Panc1 (cell line): ENCODE measurements around the gene IL34. TPM values are rescaled to one million over a fixed set of nuclear protein-coding genes. Genes with fewer than 3 reads are reported as not detected.

Experiments
- ATAC-seq: fragments of 200-7000 bp; cut with Tn5 transposase; 2 replicates; pipeline ENCODE4 v1.9.1; 2020; ENCODE audit warnings: mild to moderate bottlenecking, moderate library complexity
- BruUV-seq: library from RNA; stranded (reverse); fragments of 400-500 nt; replicated peaks from 2 replicates; lab custom pipeline; 2021; lab: Mats Ljungman, UMichigan
- CTCF ChIA-PET: fragments of 300-600 bp; sonication (Branson Sonifier 250); formaldehyde crosslinking; loops from one replicate; lab custom pipeline; 2022; ENCODE audit warnings: antibody characterized with exemption; lab: Charles Lee
- POLR2A ChIA-PET: fragments of 300-600 bp; sonication (Branson Sonifier 250); formaldehyde crosslinking; loops from one replicate; lab custom pipeline; 2022; ENCODE audit warnings: antibody characterized with exemption; lab: Charles Lee
- DNase-seq: peaks from one replicate; pipeline ENCODE4 v3.0.0-alpha.2; 2010; ENCODE audit warnings: low read depth, low spot score
- H3K27ac ChIP-seq: 2 replicates; pipeline ENCODE4 v1.5.1; 2011; ENCODE audit warnings: mild to moderate bottlenecking, low read length, inconsistent platforms
- H3K27me3 ChIP-seq: fragments of 200-500 bp; sonication (Bioruptor generic); 2 replicates; pipeline ENCODE4 v1.6.0; 2014; ENCODE audit warnings: low read length, inconsistent platforms; ENCODE audit not compliant: control insufficient read depth, insufficient read depth
- H3K36me3 ChIP-seq: fragments of 200-500 bp; sonication (Bioruptor generic); 2 replicates; pipeline ENCODE4 v1.5.1; 2014; ENCODE audit warnings: inconsistent platforms, mild to moderate bottlenecking, low read length, moderate library complexity; ENCODE audit not compliant: control insufficient read depth, insufficient read depth
- H3K4me1 ChIP-seq: 2 replicates; pipeline ENCODE4 v1.5.1; 2011; ENCODE audit warnings: inconsistent platforms, mild to moderate bottlenecking, low read length, moderate library complexity; ENCODE audit not compliant: control insufficient read depth, insufficient read depth
- H3K4me3 ChIP-seq, 2 experiments: 2 replicates each; pipeline ENCODE4 v1.5.1; 2011 to 2012; ENCODE audit warnings: low read depth in 2 of 2, low read length in 2 of 2, mild to moderate bottlenecking in 2 of 2, inconsistent platforms in 1 of 2, moderate library complexity in 1 of 2
- H3K9me3 ChIP-seq: fragments of 200-500 bp; sonication (Bioruptor generic); 2 replicates; pipeline ENCODE4 v1.5.1; 2014; ENCODE audit warnings: low read depth, mild to moderate bottlenecking, inconsistent platforms, low read length, moderate library complexity; ENCODE audit not compliant: control insufficient read depth, insufficient read depth
- CTCF ChIP-seq: fragments of 450-650 bp; IDR thresholded peaks from 2 replicates; pipeline ENCODE4 v1.5.1; 2017; ENCODE audit warnings: mild to moderate bottlenecking
- POLR2AphosphoS5 ChIP-seq: IDR thresholded peaks from 2 replicates; pipeline ENCODE4 v1.6.1; 2012; ENCODE audit warnings: mild to moderate bottlenecking, low read depth, low read length, moderate library complexity
- REST ChIP-seq, 2 experiments: IDR thresholded peaks; 2 replicates each; pipeline ENCODE4 v1.6.1; 2011 to 2012; ENCODE audit warnings: low read depth in 2 of 2, control low read depth in 1 of 2, low read length in 1 of 2, mild to moderate bottlenecking in 1 of 2, moderate library complexity in 1 of 2; ENCODE audit not compliant: insufficient read depth in 1 of 2
- SIN3A ChIP-seq: IDR thresholded peaks from 2 replicates; pipeline ENCODE4 v1.6.1; 2012; ENCODE audit warnings: low read depth, mild to moderate bottlenecking, low read length, moderate library complexity, borderline replicate concordance; ENCODE audit not compliant: insufficient read depth
- TCF7L2 ChIP-seq: IDR thresholded peaks from 2 replicates; pipeline ENCODE4 v1.6.1; 2011; ENCODE audit warnings: mild to moderate bottlenecking, low read depth, low read length, inconsistent platforms
- in situ Hi-C: cut with HindIII; loops from 2 replicates; pipeline ENCODE4 v1.10.0; 2016; ENCODE audit warnings: low sequenced_read_pairs, low pct_unique_long_range_greater_than_20kb
- intact Hi-C: fragments of 100-400 bp; cut with micrococcal nuclease; formaldehyde crosslinking; loops from one replicate; pipeline ENCODE4 v1.10.0; 2022; ENCODE audit not compliant: unreplicated experiment
- total RNA-seq: library from RNA; stranded (reverse); gene quantifications from one replicate; pipeline ENCODE4 v1.2.1, GENCODE V29; 2021; ENCODE audit not compliant: unreplicated experiment

The IL34 gene
- total RNA-seq, 1 experiment from 2014 or later: 5.8 TPM

- Histone ChIP-seq H3K27me3 (no peaks in the 10 kb centered on the region), H3K36me3 (no peaks in the 10 kb centered on the region), H3K4me1 (no peaks in the 10 kb centered on the region), H3K9me3 (no peaks in the 10 kb centered on the region), H3K27ac (no peak overlapping the region), H3K4me3 (no peak overlapping the region)
- peak; percentile 23 for ATAC-seq
- no TSS peak for BruUV-seq
- DNase-seq: no peak
- ChIA-PET POLR2A (no interaction called here), CTCF (no interaction called here)
- intact Hi-C loops: no loop called here
- TF ChIP-seq SIN3A: no peak
- no peak for TF ChIP-seq CTCF
- TF ChIP-seq TCF7L2: no peak
- TF ChIP-seq POLR2AphosphoS5: no peak
- no peak for TF ChIP-seq REST (IDR thresholded peaks at IDR 0.05; ENCODE audit: insufficient read depth in 1 of 2, low read depth in 2 of 2, low read length in 1 of 2)
- in situ Hi-C loops: no loop called here
These were observed 17.4 kb downstream of the IL34 start for GRCh38 chr16:70663524-70664324.

GRCh38 chr16:70664325-70665112, 18.2 kb downstream of the IL34 start:
- no peaks in the 10 kb centered on the region; the same call in 1 of the 2 replicates for H3K36me3 ChIP-seq
- ChIA-PET CTCF (no interaction called here), POLR2A (no interaction called here)
- TF ChIP-seq CTCF: no peak
- peak; percentile 55; a peak in 3 of 4 replicates for TF ChIP-seq REST (IDR thresholded peaks at IDR 0.05; ENCODE audit: insufficient read depth in 1 of 2, low read depth in 2 of 2, low read length in 1 of 2)
- H3K4me3 ChIP-seq: no peak overlapping the region
- in situ Hi-C loops (no loop called here), intact Hi-C loops (no loop called here)
- DNase-seq (no peak), ATAC-seq (no peak)
- no peaks in the 10 kb centered on the region for H3K4me1 ChIP-seq
- H3K27me3 ChIP-seq: no peaks in the 10 kb centered on the region
- no TSS peak for BruUV-seq
- H3K27ac ChIP-seq: no peak overlapping the region
- H3K9me3 ChIP-seq: no peaks in the 10 kb centered on the region
